Measurements from ENCODE around the gene TRPV5.

Gene TRPV5

DNA sequence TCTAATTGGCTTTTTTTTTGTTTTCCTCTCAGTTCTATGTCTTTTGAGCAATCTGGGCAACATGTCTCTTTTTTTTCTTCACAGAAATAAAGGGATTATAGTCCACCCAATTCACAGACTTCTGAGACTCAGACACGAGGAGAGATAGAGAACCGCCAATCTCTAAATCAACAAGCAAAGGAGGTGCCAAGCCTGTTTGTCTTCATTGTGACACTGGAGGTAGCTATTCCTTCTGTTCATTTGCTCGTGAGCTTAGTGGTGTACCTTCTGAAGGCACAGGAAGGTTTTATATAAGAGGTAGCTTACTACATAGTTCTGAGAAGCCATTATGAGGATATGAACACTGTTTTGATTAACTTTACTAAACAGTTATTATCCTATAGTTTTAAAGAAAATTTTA, 72.6 kb downstream of the TRPV5 start:
- no peak for TF ChIP-seq CTCF (IDR thresholded peaks at IDR 0.05)

- no peak for TF ChIP-seq CTCF (IDR thresholded peaks at IDR 0.05)
These were observed 73.7 kb downstream of the TRPV5 start for GRCh38 chr7:142859829-142860228.

GRCh38 chr7:142859411-142859810, 74.1 kb downstream of the TRPV5 start:
- no peak for TF ChIP-seq CTCF (IDR thresholded peaks at IDR 0.05)
